ENCODE data around the gene ACTR1A. TPM values are rescaled to one million over a fixed set of nuclear protein-coding genes. Genes with fewer than 3 reads are reported as not detected.

Gene ACTR1A
- polyA plus RNA-seq, 1 donor (not counting 4 experiments of a cell fraction or from before 2014, with no cell fraction given) = 162 TPM

DNA sequence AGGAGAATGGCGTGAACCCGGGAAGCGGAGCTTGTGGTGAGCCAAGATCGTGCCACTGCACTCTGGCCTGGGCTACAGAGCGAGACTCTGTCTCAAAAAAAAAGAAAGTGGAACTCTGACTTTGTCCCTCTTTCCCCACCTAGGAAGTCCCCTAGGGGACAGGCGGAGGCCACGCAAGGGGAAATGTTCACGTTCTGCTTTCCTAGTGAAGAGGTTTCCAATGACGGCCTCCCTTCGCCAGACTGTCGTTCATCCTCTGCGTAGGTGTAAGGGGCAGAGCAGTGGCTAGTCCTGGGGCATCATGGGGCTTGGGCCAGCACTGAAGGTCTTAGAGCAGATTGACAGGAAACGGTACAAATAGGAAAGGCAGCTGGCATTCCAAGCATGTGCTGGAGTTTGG lies 31.8 kb upstream of the ACTR1A start:
- Histone ChIP-seq H4K20me1 (ENCODE audit: control insufficient read depth, extremely low read depth, insufficient read depth, low read length) (no peaks in the 10 kb centered on the region), H3K9me1 (ENCODE audit: control insufficient read depth, extremely low read depth, insufficient read depth, low read length) (no peaks in the 10 kb centered on the region), H3K79me2 (ENCODE audit: control insufficient read depth, insufficient read depth, low read length) (no peaks in the 10 kb centered on the region), H3K9me3 (ENCODE audit: control insufficient read depth, low read depth, low read length) (no peaks in the 10 kb centered on the region), H3K4me1 (ENCODE audit: control insufficient read depth, extremely low read depth, insufficient read depth, low read length) (no peaks in the 10 kb centered on the region), H3K27me3 (ENCODE audit: control insufficient read depth, extremely low read depth, insufficient read depth, low read length) (no peaks in the 10 kb centered on the region), H3K9ac (ENCODE audit: control insufficient read depth, extremely low read depth, insufficient read depth, low read length) (no peak overlapping the region), H3K27ac (ENCODE audit: control insufficient read depth, insufficient read depth, low read length) (no peak overlapping the region), H2AFZ (ENCODE audit: control insufficient read depth, low read length) (no peak overlapping the region), H3K36me3 (ENCODE audit: control insufficient read depth in 2 of 2, extremely low read depth in 1 of 2, insufficient read depth in 2 of 2, low read length in 2 of 2) (no peaks in the 10 kb centered on the region), H3K4me3 (ENCODE audit: control insufficient read depth in 2 of 3, extremely low read depth in 1 of 3, insufficient read depth in 2 of 3, low read depth in 1 of 3, low read length in 3 of 3) (no peak overlapping the region), H3K4me2 (ENCODE audit: control insufficient read depth, extremely low read depth, insufficient read depth, low read depth, low read length) (no peak overlapping the region)
- dilution Hi-C loops (cut with MboI; ENCODE audit: extremely low pct_ligation_motif_present, low sequenced_read_pairs) = no loop called here
- TF ChIP-seq, protein P1, sequence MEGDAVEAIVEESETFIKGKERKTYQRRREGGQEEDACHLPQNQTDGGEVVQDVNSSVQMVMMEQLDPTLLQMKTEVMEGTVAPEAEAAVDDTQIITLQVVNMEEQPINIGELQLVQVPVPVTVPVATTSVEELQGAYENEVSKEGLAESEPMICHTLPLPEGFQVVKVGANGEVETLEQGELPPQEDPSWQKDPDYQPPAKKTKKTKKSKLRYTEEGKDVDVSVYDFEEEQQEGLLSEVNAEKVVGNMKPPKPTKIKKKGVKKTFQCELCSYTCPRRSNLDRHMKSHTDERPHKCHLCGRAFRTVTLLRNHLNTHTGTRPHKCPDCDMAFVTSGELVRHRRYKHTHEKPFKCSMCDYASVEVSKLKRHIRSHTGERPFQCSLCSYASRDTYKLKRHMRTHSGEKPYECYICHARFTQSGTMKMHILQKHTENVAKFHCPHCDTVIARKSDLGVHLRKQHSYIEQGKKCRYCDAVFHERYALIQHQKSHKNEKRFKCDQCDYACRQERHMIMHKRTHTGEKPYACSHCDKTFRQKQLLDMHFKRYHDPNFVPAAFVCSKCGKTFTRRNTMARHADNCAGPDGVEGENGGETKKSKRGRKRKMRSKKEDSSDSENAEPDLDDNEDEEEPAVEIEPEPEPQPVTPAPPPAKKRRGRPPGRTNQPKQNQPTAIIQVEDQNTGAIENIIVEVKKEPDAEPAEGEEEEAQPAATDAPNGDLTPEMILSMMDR (optimal IDR thresholded peaks at IDR 0.05 in 1 of 3, IDR thresholded peaks at IDR 0.05 in 1 of 3, conservative IDR thresholded peaks at IDR 0.05 in 1 of 3; ENCODE audit: extremely low read depth in 1 of 3, insufficient read depth in 2 of 3, low read length in 3 of 3) = no peak
- TF ChIP-seq EZH2 (IDR thresholded peaks at IDR 0.05; ENCODE audit: low read length) = no peak
- FAIRE-seq (no peak), DNase-seq (ENCODE audit: low read depth, low spot score) (no peak)

DNA sequence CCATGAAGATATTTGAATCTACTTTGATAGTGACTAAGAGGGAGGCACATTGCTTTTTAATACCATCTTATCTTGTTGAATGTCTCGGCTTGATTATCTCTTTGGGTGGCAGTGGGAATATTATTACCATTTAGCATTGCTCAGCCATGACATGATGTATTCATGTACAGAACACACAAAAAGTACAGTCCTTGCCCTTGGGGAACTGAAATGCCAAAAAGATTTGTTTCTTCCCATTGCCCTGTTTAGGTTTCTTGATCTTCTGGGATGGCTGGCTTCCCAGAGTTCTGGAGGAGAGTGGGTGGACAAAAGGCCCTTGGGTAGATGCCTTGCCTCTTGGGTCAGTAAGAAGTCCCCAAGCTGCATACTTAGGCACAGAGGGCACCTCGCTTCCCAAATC lies 25.0 kb upstream of the ACTR1A start:
- Histone ChIP-seq H3K27me3 (ENCODE audit: control insufficient read depth, extremely low read depth, insufficient read depth, low read length) (no peaks in the 10 kb centered on the region), H3K4me2 (ENCODE audit: control insufficient read depth, extremely low read depth, insufficient read depth, low read depth, low read length) (no peak overlapping the region), H3K79me2 (ENCODE audit: control insufficient read depth, insufficient read depth, low read length) (no peaks in the 10 kb centered on the region), H3K36me3 (ENCODE audit: control insufficient read depth in 2 of 2, extremely low read depth in 1 of 2, insufficient read depth in 2 of 2, low read length in 2 of 2) (peaks cover 0 to 4% of the 10 kb centered on the region in 2 experiments), H3K4me3 (ENCODE audit: control insufficient read depth in 2 of 3, extremely low read depth in 1 of 3, insufficient read depth in 2 of 3, low read depth in 1 of 3, low read length in 3 of 3) (no peak overlapping the region), H3K27ac (ENCODE audit: control insufficient read depth, insufficient read depth, low read length) (no peak overlapping the region), H2AFZ (ENCODE audit: control insufficient read depth, low read length) (no peak overlapping the region), H4K20me1 (ENCODE audit: control insufficient read depth, extremely low read depth, insufficient read depth, low read length) (no peaks in the 10 kb centered on the region), H3K4me1 (ENCODE audit: control insufficient read depth, extremely low read depth, insufficient read depth, low read length) (no peaks in the 10 kb centered on the region), H3K9me1 (ENCODE audit: control insufficient read depth, extremely low read depth, insufficient read depth, low read length) (no peaks in the 10 kb centered on the region), H3K9ac (ENCODE audit: control insufficient read depth, extremely low read depth, insufficient read depth, low read length) (no peak overlapping the region), H3K9me3 (ENCODE audit: control insufficient read depth, low read depth, low read length) (no peaks in the 10 kb centered on the region)
- DNase-seq (ENCODE audit: low read depth, low spot score) (no peak), FAIRE-seq (no peak)
- dilution Hi-C loops (cut with MboI; ENCODE audit: extremely low pct_ligation_motif_present, low sequenced_read_pairs) = no loop called here
- TF ChIP-seq, protein P1 (optimal IDR thresholded peaks at IDR 0.05 in 1 of 3, IDR thresholded peaks at IDR 0.05 in 1 of 3, conservative IDR thresholded peaks at IDR 0.05 in 1 of 3; ENCODE audit: extremely low read depth in 1 of 3, insufficient read depth in 2 of 3, low read length in 3 of 3) = no peak
- no peak for TF ChIP-seq EZH2 (IDR thresholded peaks at IDR 0.05; ENCODE audit: low read length)

Data from keratinocyte (primary cell).